NCI-H2107 treated with DMSO at 0.1 percent for 48 hours (cell line): ENCODE results near the gene SLC2A6.

Experiments used
- DNase-seq: peaks from one replicate; lab custom pipeline; 2025; ENCODE audit not compliant: unreplicated experiment; lab: John Stamatoyannopoulos, UW

Gene SLC2A6

GRCh38 chr9:133478851-133479711 lies at the start of gene SLC2A6:
TSS of gene SLC2A6 (minus strand) at chr9:133479099. CDS start at chr9:133479059, 40 bp downstream.
- peak; percentile 34 for DNase-seq

- DNase-seq, result no peak
Measured at GRCh38 chr9:133528001-133528875, 49.3 kb upstream of the SLC2A6 start.

GRCh38 chr9:133527444-133527920 lies 48.6 kb upstream of the SLC2A6 start:
- DNase-seq, result no peak

- no peak for DNase-seq
Measured at GRCh38 chr9:133526721-133527321, 47.9 kb upstream of the SLC2A6 start.

- DNase-seq, result no peak
Measured at GRCh38 chr9:133525677-133526076, 46.8 kb upstream of the SLC2A6 start.

GRCh38 chr9:133524679-133525228 lies 45.9 kb upstream of the SLC2A6 start, which contains the start of gene MYMK:
TSS of gene MYMK (minus strand) at chr9:133524959. CDS start at chr9:133524844, 115 bp downstream.
- DNase-seq, result no peak

GRCh38 chr9:133524146-133524545 lies 45.2 kb upstream of the SLC2A6 start:
- DNase-seq, result no peak

GRCh38 chr9:133523106-133523505 lies 44.2 kb upstream of the SLC2A6 start:
- DNase-seq, result no peak

- DNase-seq, result no peak
Measured at GRCh38 chr9:133522073-133522910, 43.4 kb upstream of the SLC2A6 start.

- DNase-seq, result no peak
Measured at GRCh38 chr9:133521122-133522072, 42.5 kb upstream of the SLC2A6 start.

- no peak for DNase-seq
Measured at GRCh38 chr9:133520121-133520835, 41.4 kb upstream of the SLC2A6 start.

GRCh38 chr9:133519693-133520092 lies 40.8 kb upstream of the SLC2A6 start:
- DNase-seq, result no peak

GRCh38 chr9:133518706-133519449 lies 40.0 kb upstream of the SLC2A6 start:
- DNase-seq, result no peak

- no peak for DNase-seq
Measured at GRCh38 chr9:133518200-133518599, 39.3 kb upstream of the SLC2A6 start.

GRCh38 chr9:133517711-133518110 lies 38.8 kb upstream of the SLC2A6 start:
- no peak for DNase-seq

- DNase-seq, result no peak
Measured at GRCh38 chr9:133516961-133517350, 38.1 kb upstream of the SLC2A6 start.

GRCh38 chr9:133516256-133516960 lies 37.5 kb upstream of the SLC2A6 start:
- no peak for DNase-seq
